ENCODE results near the gene CCNDBP1.

CCNDBP1 gene

DNA sequence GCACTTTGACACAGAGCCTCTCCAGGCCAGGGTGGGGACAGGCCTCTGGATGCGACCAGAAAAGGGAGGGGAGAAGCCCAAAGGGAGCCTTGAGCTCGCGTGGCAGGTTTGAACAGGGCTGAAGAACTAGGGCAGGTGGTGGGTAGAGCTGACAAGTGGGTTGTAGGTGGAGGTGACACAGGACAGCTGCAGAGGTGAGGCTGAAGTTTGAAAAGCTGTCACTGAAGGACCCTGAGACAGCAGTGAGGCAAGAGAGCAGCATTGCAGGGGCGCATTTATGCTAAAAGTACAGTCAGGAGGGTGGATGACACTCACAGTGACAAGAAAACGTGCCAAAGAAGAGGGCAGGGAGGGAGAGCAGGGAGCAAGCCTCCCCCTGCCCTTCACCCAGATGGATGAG lies 57.4 kb downstream of the CCNDBP1 start:
- Histone ChIP-seq H3K4me2 (no peak overlapping the region), H3K27ac (no peak overlapping the region), H4K20me1 (no peaks in the 10 kb centered on the region), H3K27me3 (no peaks in the 10 kb centered on the region), H3K9ac (no peak overlapping the region), H3K4me1 (peaks cover 35% of the 10 kb centered on the region), H3K9me3 (no peaks in the 10 kb centered on the region), H3K36me3 (no peaks in the 10 kb centered on the region), H3K4me3 (no peak overlapping the region)
- TF ChIP-seq Cebpa-rat (IDR thresholded peaks at IDR 0.05) = no peak

DNA sequence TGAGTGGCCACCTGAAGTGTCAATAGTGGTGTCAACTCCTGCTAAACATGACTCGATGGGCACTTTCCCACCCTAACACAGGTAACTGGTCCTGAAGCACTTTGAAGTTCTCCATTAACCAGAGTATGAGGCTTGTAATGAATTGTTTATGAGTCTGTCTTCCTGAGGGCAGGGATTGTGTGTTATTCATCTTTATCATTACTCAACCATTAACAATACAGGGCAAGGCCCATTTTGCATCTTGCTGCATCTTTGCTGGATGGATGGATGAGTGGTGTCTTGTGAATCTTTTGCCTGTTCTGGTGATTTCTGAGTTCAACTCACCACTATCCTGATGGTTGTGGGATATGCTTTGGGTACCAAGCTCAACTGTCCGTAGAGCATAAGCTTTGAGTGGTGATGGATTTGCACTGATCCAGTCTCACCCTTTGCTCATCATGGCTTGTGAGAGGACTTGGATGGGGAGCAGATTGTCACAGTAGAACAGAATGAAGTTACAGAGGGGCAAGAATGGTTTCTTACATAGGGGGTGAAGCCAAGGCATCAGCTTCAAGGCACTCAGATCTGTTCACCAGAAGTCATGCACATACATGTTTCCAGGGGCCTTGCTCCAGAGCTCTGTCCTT lies 57.9 kb downstream of the CCNDBP1 start:
- Histone ChIP-seq H3K27ac (no peak overlapping the region), H3K27me3 (no peaks in the 10 kb centered on the region), H3K4me1 (peaks cover 30% of the 10 kb centered on the region), H3K9me3 (no peaks in the 10 kb centered on the region), H3K4me2 (no peak overlapping the region), H4K20me1 (no peaks in the 10 kb centered on the region), H3K4me3 (no peak overlapping the region), H3K36me3 (no peaks in the 10 kb centered on the region), H3K9ac (no peak overlapping the region)
- TF ChIP-seq Cebpa-rat (IDR thresholded peaks at IDR 0.05) = no peak

- no peak overlapping the region for H3K4me3 ChIP-seq
- no peaks in the 10 kb centered on the region for H4K20me1 ChIP-seq
- no peaks in the 10 kb centered on the region for H3K9me3 ChIP-seq
- no peak overlapping the region for H3K27ac ChIP-seq
- H3K4me2 ChIP-seq = no peak overlapping the region
- peaks cover 25% of the 10 kb centered on the region for H3K4me1 ChIP-seq
- TF ChIP-seq Cebpa-rat (IDR thresholded peaks at IDR 0.05) = no peak
- no peaks in the 10 kb centered on the region for H3K27me3 ChIP-seq
- no peak overlapping the region for H3K9ac ChIP-seq
- H3K36me3 ChIP-seq = no peaks in the 10 kb centered on the region
Measured at GRCh38 chr15:43244092-43244491, 58.9 kb downstream of the CCNDBP1 start.

- Histone ChIP-seq H3K36me3 (no peaks in the 10 kb centered on the region), H3K4me2 (peak overlapping the region; percentile 13; the same call in 1 of the 2 replicates), H3K9ac (no peak overlapping the region), H3K9me3 (no peaks in the 10 kb centered on the region; the same call in 1 of the 2 replicates), H3K27me3 (no peaks in the 10 kb centered on the region), H3K4me3 (no peak overlapping the region), H4K20me1 (no peaks in the 10 kb centered on the region), H3K4me1 (peaks cover 25% of the 10 kb centered on the region), H3K27ac (no peak overlapping the region)
- no peak for TF ChIP-seq Cebpa-rat (IDR thresholded peaks at IDR 0.05)
Measured at GRCh38 chr15:43246261-43246774, 61.1 kb downstream of the CCNDBP1 start.
